GM12874 (cell line): Measurements from ENCODE around the gene AKR1B1.

Source experiments
- TF ChIP-seq, protein P1 (sequence below): IDR thresholded peaks from 2 replicates; pipeline ENCODE4 v1.5.1; 2011; ENCODE audit warnings: low read depth, mild to moderate bottlenecking, control low read depth, low read length, moderate library complexity; ENCODE audit not compliant: insufficient read depth

AKR1B1 gene

DNA sequence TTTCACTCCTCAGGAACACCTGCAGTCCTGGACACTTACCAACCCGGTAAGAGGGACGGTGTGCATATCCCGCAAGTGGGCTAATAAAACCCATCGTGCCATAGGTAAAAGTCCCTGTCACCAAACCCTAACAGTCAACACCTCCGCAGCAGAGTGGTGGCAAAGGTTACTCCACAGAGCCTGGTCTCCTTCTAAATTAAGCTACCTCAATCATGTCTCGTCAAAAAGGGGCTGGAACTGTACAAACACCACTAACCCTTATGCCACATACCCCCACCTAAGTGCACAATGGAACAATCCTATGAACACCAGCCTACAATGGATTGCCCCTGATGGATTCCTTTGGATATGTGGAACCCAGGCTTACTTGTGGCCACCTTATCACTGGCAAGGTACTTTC lies 9.6 kb upstream of the AKR1B1 start:
- TF ChIP-seq, protein P1, sequence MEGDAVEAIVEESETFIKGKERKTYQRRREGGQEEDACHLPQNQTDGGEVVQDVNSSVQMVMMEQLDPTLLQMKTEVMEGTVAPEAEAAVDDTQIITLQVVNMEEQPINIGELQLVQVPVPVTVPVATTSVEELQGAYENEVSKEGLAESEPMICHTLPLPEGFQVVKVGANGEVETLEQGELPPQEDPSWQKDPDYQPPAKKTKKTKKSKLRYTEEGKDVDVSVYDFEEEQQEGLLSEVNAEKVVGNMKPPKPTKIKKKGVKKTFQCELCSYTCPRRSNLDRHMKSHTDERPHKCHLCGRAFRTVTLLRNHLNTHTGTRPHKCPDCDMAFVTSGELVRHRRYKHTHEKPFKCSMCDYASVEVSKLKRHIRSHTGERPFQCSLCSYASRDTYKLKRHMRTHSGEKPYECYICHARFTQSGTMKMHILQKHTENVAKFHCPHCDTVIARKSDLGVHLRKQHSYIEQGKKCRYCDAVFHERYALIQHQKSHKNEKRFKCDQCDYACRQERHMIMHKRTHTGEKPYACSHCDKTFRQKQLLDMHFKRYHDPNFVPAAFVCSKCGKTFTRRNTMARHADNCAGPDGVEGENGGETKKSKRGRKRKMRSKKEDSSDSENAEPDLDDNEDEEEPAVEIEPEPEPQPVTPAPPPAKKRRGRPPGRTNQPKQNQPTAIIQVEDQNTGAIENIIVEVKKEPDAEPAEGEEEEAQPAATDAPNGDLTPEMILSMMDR, result no peak

- TF ChIP-seq, protein P1, result no peak
These were observed 9.2 kb upstream of the AKR1B1 start for GRCh38 chr7:134468054-134468453.

DNA sequence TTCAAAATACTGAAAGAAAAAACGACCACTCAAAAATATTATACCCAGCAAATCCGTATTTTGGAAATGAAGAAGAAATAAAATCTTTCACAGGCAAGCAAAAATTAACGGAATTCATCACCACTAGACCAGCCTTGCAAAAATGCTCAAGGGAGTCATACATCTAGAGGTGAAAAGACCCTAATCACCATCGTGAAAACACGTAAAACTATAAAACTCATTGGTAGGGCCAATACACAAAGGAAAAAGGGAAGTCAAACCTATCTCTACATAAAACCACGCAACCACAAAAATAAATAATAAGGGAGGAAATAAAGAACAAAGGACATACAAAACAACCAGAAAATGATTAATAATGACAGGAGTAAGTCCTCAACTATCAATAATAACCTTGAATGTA lies 6.6 kb upstream of the AKR1B1 start:
- TF ChIP-seq, protein P1, result no peak

DNA sequence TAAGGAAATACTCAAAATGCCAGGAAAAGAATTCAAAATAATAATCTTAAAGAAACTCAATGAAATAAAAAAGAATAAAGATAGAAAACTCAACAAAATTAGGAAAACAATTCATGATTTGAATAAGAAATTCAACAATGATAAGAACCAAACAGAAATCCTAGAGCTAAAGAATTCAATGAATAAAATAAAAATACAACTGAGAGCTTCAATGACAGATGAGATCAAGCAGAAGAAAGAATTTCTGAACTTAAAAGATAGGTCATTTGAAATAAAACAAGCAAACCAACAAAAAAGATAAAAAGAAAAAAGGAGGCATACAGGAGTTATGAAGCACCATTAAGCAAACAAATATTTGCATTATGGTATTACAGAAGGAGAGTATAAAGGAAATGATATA lies 5.6 kb upstream of the AKR1B1 start:
- TF ChIP-seq, protein P1, result no peak

DNA sequence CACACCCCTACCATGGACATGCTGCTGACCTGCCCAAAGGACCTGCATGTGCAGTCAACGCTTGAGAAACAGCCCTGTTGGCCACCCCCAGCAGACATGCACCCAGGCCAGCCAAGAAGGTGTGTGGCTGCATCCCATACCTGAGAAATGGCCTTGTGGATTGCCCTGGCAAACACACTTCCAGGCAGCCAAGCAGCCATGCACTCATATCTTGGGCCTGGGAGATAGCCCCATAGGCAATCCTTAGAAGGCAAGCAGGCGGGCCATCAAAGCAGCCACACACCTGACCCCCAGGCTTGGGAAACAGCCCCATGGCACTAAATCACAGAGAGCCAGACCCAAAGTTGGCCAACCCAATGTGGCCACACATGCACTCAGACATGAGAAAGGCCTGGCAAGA lies 4.9 kb upstream of the AKR1B1 start:
- TF ChIP-seq, protein P1, result no peak

- TF ChIP-seq, protein P1, result no peak
These were observed 3.5 kb upstream of the AKR1B1 start for GRCh38 chr7:134462337-134462925.

- TF ChIP-seq, protein P1, result no peak
These were observed 3.0 kb upstream of the AKR1B1 start for GRCh38 chr7:134461916-134462315.
